HL-60/S4 treated with phorbol 12-myristate 13-acetate at 8.2 ng/mL for 4 days and 3 days (cell line): ENCODE results near the gene SNX27.

Source experiments
- in situ Hi-C: fragments of 300-500 bp; cut with MboI; formaldehyde crosslinking; loops from 2 replicates; pipeline ENCODE4 v1.15.0; 2022; ENCODE audit warnings: low sequenced_read_pairs

SNX27 gene

GRCh38 chr1:151702936-151703335, 91.1 kb downstream of the SNX27 start:
- in situ Hi-C loops = no loop called here

GRCh38 chr1:151703813-151704212, 92.0 kb downstream of the SNX27 start:
- in situ Hi-C loops = no loop called here

- in situ Hi-C loops = no loop called here
Observed at GRCh38 chr1:151704246-151704645, 92.4 kb downstream of the SNX27 start.

- in situ Hi-C loops = no loop called here
Observed at GRCh38 chr1:151705146-151705545, 93.3 kb downstream of the SNX27 start.

- in situ Hi-C loops = no loop called here
Observed at GRCh38 chr1:151705753-151706463, 94.1 kb downstream of the SNX27 start.

- in situ Hi-C loops = no loop called here
Observed at GRCh38 chr1:151706464-151707415, 94.9 kb downstream of the SNX27 start.

- in situ Hi-C loops = no loop called here
Observed at GRCh38 chr1:151707541-151708065, 95.8 kb downstream of the SNX27 start.

- in situ Hi-C loops = no loop called here
Observed at GRCh38 chr1:151708891-151709290, 97.0 kb downstream of the SNX27 start.

- in situ Hi-C loops = no loop called here
Observed at GRCh38 chr1:151710187-151710840, 98.5 kb downstream of the SNX27 start.

GRCh38 chr1:151711044-151711800, 99.4 kb downstream of the SNX27 start:
- in situ Hi-C loops = no loop called here

GRCh38 chr1:151711951-151712350, 100.1 kb downstream of the SNX27 start:
- in situ Hi-C loops = no loop called here

- in situ Hi-C loops = no loop called here
Observed at GRCh38 chr1:151713044-151713443, 101.2 kb downstream of the SNX27 start.

- in situ Hi-C loops = no loop called here
Observed at GRCh38 chr1:151713874-151714273, 102.0 kb downstream of the SNX27 start.

GRCh38 chr1:151714820-151715725, 103.2 kb downstream of the SNX27 start:
- in situ Hi-C loops = no loop called here

- in situ Hi-C loops = no loop called here
Observed at GRCh38 chr1:151715726-151716404, 104.0 kb downstream of the SNX27 start.

GRCh38 chr1:151716405-151716762, 104.5 kb downstream of the SNX27 start:
- in situ Hi-C loops = no loop called here

GRCh38 chr1:151716771-151717631, 105.2 kb downstream of the SNX27 start, which contains the start of gene CELF3:
Gene CELF3, minus strand, starts transcription at chr1:151716803. Its CDS starts 783 bp downstream, at chr1:151716020.
- in situ Hi-C loops = no loop called here

GRCh38 chr1:151718011-151718431, 106.2 kb downstream of the SNX27 start:
- in situ Hi-C loops = no loop called here
